Testis (tissue), 3 donors: ENCODE results near the gene SOX6. TPM values are rescaled to one million over a fixed set of nuclear protein-coding genes. Genes with fewer than 3 reads are reported as not detected.

Experiments used
- DNase-seq: peaks from one replicate; pipeline ENCODE4 v3.0.0-alpha.2; 2019
- H3K27ac ChIP-seq, 2 donors: fragments of 200-600 bp; sonication (generic); one replicate each; pipeline ENCODE4 v1.5.1; 2019
- H3K27me3 ChIP-seq: fragments of 200-600 bp; sonication (generic); one replicate; pipeline ENCODE4 v1.5.1; 2019
- H3K36me3 ChIP-seq: fragments of 200-600 bp; sonication (generic); one replicate; pipeline ENCODE4 v1.5.1; 2017; ENCODE audit warnings: low read depth; ENCODE audit errors: missing control alignments
- H3K4me1 ChIP-seq: fragments of 200-600 bp; sonication (generic); one replicate; pipeline ENCODE4 v1.5.1; 2019
- H3K4me3 ChIP-seq, 2 donors: fragments of 200-600 bp; sonication (generic); one replicate each; pipeline ENCODE4 v1.5.1; 2017 to 2019
- H3K9me3 ChIP-seq: fragments of 200-600 bp; sonication (generic); one replicate; pipeline ENCODE4 v1.5.1; 2017
- CTCF ChIP-seq, 3 experiments: fragments of 450-650 bp in 2 of 3; fragments of 200-600 bp in 1 of 3; sonication (generic) in 1 of 3; IDR thresholded peaks; one replicate each; pipeline ENCODE4 v1.5.1; 2016 to 2019; ENCODE audit warnings: antibody characterized with exemption in 3 of 3, mild to moderate bottlenecking in 2 of 3, moderate library complexity in 1 of 3
- POLR2A ChIP-seq: fragments of 450-650 bp; IDR thresholded peaks from one replicate; pipeline ENCODE4 v1.6.1; 2017; ENCODE audit warnings: antibody characterized with exemption, mild to moderate bottlenecking, moderate library complexity
- WGBS, 2 donors: methylation state at CpG; one replicate each; pipeline ENCODE4 v1.1.5; 2018; 5-methylcytosine and 5-hydroxymethylcytosine counted together
- intact Hi-C: fragments of 100-400 bp; cut with DNase I; formaldehyde crosslinking; loops from one replicate; pipeline ENCODE4 v1.15.1; 2023; ENCODE audit warnings: low total_unique reads
- polyA plus RNA-seq: library from polyadenylated mRNA; stranded (reverse); fragments of 350-450 nt; fragmentation: Illumina TruSeq; extraction: RNeasy Lipid Tissue Mini Kit (QIAGEN cat#74804); gene quantifications from one replicate; pipeline ENCODE4 v1.2.3, GENCODE V29; 2014; ENCODE audit warnings: low read depth, low replicate concordance; ENCODE audit not compliant: insufficient read depth
- total RNA-seq, 2 donors: library from RNA; depleted of rRNA; stranded (reverse); fragments of >200 nt; gene quantifications; one replicate each; pipeline ENCODE4 v1.2.3, GENCODE V29; 2016

Gene SOX6
- total and polyA plus RNA-seq, 3 donors from 2014 or later, result 39.6 to 74.0 (median 52.3) TPM

GRCh38 chr11:15977116-15977515, 379.2 kb downstream of the SOX6 start:
- no peak overlapping the region for H3K27ac ChIP-seq
- no peaks in the 10 kb centered on the region for H3K9me3 ChIP-seq
- intact Hi-C loops, result no loop called here
- H3K4me3 ChIP-seq, result no peak overlapping the region
- H3K4me1 ChIP-seq, result no peaks in the 10 kb centered on the region
- DNase-seq, result no peak
- 68 to 76% methylated on average over 4 of the region's 4 CpGs for WGBS, 2 donors
- TF ChIP-seq CTCF (IDR thresholded peaks at IDR 0.05) (no peak), POLR2A (no peak)
- no peaks in the 10 kb centered on the region for H3K27me3 ChIP-seq
- H3K36me3 ChIP-seq, result no peaks in the 10 kb centered on the region

- WGBS, 2 donors, result 87 to 90% methylated on average over 7 of the region's 7 CpGs
Measured at GRCh38 chr11:15976433-15977045, 379.8 kb downstream of the SOX6 start.

GRCh38 chr11:15975742-15976141, 380.6 kb downstream of the SOX6 start:
- no peaks in the 10 kb centered on the region for H3K9me3 ChIP-seq
- H3K27ac ChIP-seq, result no peak overlapping the region
- no peak for TF ChIP-seq CTCF (IDR thresholded peaks at IDR 0.05)
- no peak for DNase-seq
- intact Hi-C loops, result no loop called here
- 42 to 53% methylated on average over 2 of the region's 2 CpGs for WGBS, 2 donors
- H3K4me1 ChIP-seq, result no peaks in the 10 kb centered on the region
- no peaks in the 10 kb centered on the region for H3K36me3 ChIP-seq
- no peaks in the 10 kb centered on the region for H3K27me3 ChIP-seq
- no peak overlapping the region for H3K4me3 ChIP-seq

More at GRCh38 chr11:15976433-15977045, 379.8 kb downstream of the SOX6 start:
- Histone ChIP-seq H3K27ac (no peak overlapping the region), H3K4me1 (no peaks in the 10 kb centered on the region), H3K36me3 (no peaks in the 10 kb centered on the region), H3K4me3 (no peak overlapping the region), H3K9me3 (no peaks in the 10 kb centered on the region), H3K27me3 (no peaks in the 10 kb centered on the region)
- TF ChIP-seq CTCF (IDR thresholded peaks at IDR 0.05), result no peak
- TF ChIP-seq POLR2A, result no peak
- no peak for DNase-seq
- intact Hi-C loops, result no loop called here

- 89 to 94% methylated on average over 5 of the region's 5 CpGs for WGBS, 2 donors
- intact Hi-C loops, result no loop called here
Measured at GRCh38 chr11:15972838-15973237, 383.5 kb downstream of the SOX6 start.

More at GRCh38 chr11:15972838-15973237, 383.5 kb downstream of the SOX6 start:
- no peak overlapping the region for H3K27ac ChIP-seq
- DNase-seq, result no peak
- peaks cover 7% of the 10 kb centered on the region for H3K4me1 ChIP-seq
- no peaks in the 10 kb centered on the region for H3K27me3 ChIP-seq
- TF ChIP-seq POLR2A, result no peak
- TF ChIP-seq CTCF (IDR thresholded peaks at IDR 0.05), result no peak
- no peak overlapping the region for H3K4me3 ChIP-seq
- no peaks in the 10 kb centered on the region for H3K9me3 ChIP-seq
- H3K36me3 ChIP-seq, result no peaks in the 10 kb centered on the region
